ENCODE measurements around the gene SPRED2. TPM values are rescaled to one million over a fixed set of nuclear protein-coding genes. Genes with fewer than 3 reads are reported as not detected.

SPRED2 gene
- total RNA-seq, 4 donors from 2014 or later = 8.1 to 15.1 (median 9.1) TPM

DNA sequence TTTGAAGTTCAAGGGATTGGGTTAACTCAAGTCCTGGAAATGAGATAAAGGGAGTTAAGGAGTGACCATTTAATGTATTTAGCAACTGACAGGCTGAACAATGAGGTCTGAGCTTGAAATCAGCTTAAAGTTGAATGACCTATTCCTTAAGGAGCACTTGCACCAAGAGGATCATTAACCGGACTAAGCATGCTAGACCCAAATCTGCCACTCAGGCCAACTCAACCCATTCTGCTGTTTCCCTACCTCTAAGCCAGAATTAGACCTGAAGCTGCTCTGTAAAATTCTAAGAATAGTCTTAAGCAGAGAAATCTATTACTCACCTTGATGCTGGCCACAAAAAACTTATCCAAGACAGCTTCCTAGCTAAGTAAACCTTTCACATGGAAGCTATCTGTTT is 59.8 kb downstream of the SPRED2 start:
- 92 to 93% methylated on average over 1 of the region's 1 CpG for WGBS, 2 donors
- Histone ChIP-seq H3K4me3 (no peak overlapping the region), H3K27me3 (no peaks in the 10 kb centered on the region), H3K36me3 (no peaks in the 10 kb centered on the region), H3K4me1 (peaks cover 3 to 29% (median 7%) of the 10 kb centered on the region in 3 donors), H3K9me3 (no peaks in the 10 kb centered on the region), H3K27ac (no peak overlapping the region)
- no peak for DNase-seq
- intact Hi-C loops (cut with DNase I) = no loop called here
- TF ChIP-seq, protein P1, sequence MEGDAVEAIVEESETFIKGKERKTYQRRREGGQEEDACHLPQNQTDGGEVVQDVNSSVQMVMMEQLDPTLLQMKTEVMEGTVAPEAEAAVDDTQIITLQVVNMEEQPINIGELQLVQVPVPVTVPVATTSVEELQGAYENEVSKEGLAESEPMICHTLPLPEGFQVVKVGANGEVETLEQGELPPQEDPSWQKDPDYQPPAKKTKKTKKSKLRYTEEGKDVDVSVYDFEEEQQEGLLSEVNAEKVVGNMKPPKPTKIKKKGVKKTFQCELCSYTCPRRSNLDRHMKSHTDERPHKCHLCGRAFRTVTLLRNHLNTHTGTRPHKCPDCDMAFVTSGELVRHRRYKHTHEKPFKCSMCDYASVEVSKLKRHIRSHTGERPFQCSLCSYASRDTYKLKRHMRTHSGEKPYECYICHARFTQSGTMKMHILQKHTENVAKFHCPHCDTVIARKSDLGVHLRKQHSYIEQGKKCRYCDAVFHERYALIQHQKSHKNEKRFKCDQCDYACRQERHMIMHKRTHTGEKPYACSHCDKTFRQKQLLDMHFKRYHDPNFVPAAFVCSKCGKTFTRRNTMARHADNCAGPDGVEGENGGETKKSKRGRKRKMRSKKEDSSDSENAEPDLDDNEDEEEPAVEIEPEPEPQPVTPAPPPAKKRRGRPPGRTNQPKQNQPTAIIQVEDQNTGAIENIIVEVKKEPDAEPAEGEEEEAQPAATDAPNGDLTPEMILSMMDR (IDR thresholded peaks at IDR 0.05) = no peak
- no peak for TF ChIP-seq POLR2A (IDR thresholded peaks at IDR 0.05)

DNA sequence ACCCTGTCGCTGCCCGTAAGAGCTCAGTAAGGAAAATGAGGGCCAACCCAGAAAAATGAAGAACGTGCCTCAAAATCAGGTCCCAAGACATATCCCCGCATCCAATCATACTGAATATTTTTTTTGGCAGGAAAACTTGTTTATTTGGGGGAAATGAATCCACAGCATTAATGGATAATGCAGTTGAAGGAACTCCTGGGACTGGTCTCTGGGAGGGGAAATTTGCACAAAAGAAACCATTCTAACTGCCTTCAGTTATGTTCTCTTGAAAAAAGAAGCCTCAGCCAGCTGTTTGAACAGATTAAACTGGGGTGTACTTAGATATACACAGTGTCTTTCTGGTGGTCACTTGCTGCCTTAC is 61.3 kb downstream of the SPRED2 start:
- Histone ChIP-seq H3K4me3 (no peak overlapping the region), H3K36me3 (no peaks in the 10 kb centered on the region), H3K4me1 (peaks cover 0 to 39% (median 17%) of the 10 kb centered on the region in 3 donors), H3K27me3 (no peaks in the 10 kb centered on the region), H3K27ac (no peak overlapping the region), H3K9me3 (no peaks in the 10 kb centered on the region)
- intact Hi-C loops (cut with DNase I) = no loop called here
- DNase-seq = no peak
- 86 to 89% methylated on average over 4 of the region's 4 CpGs for WGBS, 2 donors
- TF ChIP-seq, protein P1 (IDR thresholded peaks at IDR 0.05) = no peak
- no peak for TF ChIP-seq POLR2A (IDR thresholded peaks at IDR 0.05)

DNA sequence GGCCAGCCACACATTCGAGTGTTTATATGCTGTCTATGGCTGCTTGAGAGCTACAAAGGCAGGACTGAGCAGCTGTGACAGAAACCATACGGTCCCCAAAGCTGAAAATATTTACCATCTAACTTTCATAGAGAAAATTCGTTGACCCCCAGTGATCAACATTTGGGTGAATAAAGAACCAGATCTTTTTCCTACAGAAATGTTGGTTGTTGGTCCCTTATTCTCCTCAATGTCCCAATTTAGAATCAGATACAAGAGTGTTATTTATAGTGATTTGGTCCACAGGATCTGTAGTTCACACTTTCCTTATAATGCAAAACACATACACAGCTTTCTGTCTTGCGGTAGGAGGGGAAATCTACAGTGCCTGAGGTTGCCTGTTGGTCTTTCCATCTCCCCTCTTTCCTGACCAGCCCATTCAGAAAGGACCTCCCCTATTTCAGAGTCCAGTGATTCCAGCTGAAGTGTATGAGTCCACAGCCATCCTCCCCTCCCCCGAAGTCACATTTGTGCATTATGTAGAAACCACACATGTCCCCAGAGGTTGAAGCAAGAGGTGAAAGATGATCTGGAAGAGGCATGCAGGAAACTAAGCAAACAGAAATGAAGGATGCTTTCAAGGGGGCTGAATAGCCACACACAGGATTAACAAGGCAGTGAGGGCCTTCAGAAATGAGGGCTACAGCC is 61.9 kb downstream of the SPRED2 start:
- Histone ChIP-seq H3K4me3 (no peak overlapping the region), H3K27ac (no peak overlapping the region), H3K36me3 (no peaks in the 10 kb centered on the region), H3K9me3 (no peaks in the 10 kb centered on the region), H3K27me3 (no peaks in the 10 kb centered on the region), H3K4me1 (peaks cover 1 to 45% (median 22%) of the 10 kb centered on the region in 3 donors)
- intact Hi-C loops (cut with DNase I) = no loop called here
- no peak for DNase-seq
- WGBS, 2 donors = 83 to 85% methylated on average over 3 to 5 of the region's 5 CpGs
- no peak for TF ChIP-seq POLR2A (IDR thresholded peaks at IDR 0.05)
- TF ChIP-seq, protein P1 (IDR thresholded peaks at IDR 0.05) = no peak

DNA sequence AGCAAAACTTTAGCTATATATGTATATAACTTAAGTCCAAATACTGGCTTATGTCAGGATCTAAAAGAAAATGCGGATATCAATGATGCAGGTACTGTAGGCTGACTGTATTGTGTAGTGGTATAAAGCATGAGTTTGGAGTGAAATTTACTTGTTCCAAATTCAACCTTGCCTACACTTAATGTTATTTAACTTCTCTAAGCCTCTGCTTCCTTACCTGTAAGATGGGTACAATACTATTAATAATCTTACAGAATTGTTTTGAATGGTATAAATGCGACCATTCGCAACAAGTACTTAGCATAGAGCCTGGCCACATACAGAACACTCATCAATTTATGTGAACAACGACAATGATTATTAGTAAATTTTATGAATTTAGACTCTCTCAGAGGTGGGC is 62.4 kb downstream of the SPRED2 start:
- intact Hi-C loops (cut with DNase I) = no loop called here
- Histone ChIP-seq H3K4me3 (no peak overlapping the region), H3K4me1 (peaks cover 5 to 50% (median 22%) of the 10 kb centered on the region in 3 donors), H3K36me3 (no peaks in the 10 kb centered on the region), H3K27ac (no peak overlapping the region), H3K9me3 (no peaks in the 10 kb centered on the region), H3K27me3 (no peaks in the 10 kb centered on the region)
- no peak for DNase-seq
- 67 to 79% methylated on average over 4 of the region's 4 CpGs for WGBS, 2 donors
- TF ChIP-seq, protein P1 (IDR thresholded peaks at IDR 0.05) = no peak
- TF ChIP-seq POLR2A (IDR thresholded peaks at IDR 0.05) = no peak

GRCh38 chr2:65369574-65369973 is 62.8 kb downstream of the SPRED2 start:
- Histone ChIP-seq H3K27me3 (no peaks in the 10 kb centered on the region), H3K4me1 (peaks cover 5 to 50% (median 22%) of the 10 kb centered on the region in 3 donors), H3K27ac (no peak overlapping the region), H3K4me3 (no peak overlapping the region), H3K36me3 (no peaks in the 10 kb centered on the region), H3K9me3 (no peaks in the 10 kb centered on the region)
- intact Hi-C loops (cut with DNase I) = no loop called here
- TF ChIP-seq, protein P1 (IDR thresholded peaks at IDR 0.05) = no peak
- no peak for TF ChIP-seq POLR2A (IDR thresholded peaks at IDR 0.05)
- no peak for DNase-seq
- 79 to 89% methylated on average over 2 of the region's 2 CpGs for WGBS, 2 donors

Data from esophagus squamous epithelium (tissue), 5 donors.